Measurements from ENCODE around the gene PRKG1. TPM values are rescaled to one million over a fixed set of nuclear protein-coding genes. Genes with fewer than 3 reads are reported as not detected.

PRKG1 gene
- total RNA-seq, 1 experiment from 2014 or later: 10.4 TPM

GRCh38 chr10:52048051-52048450 is 973.8 kb downstream of the PRKG1 start:
- H3K27ac Mint-ChIP-seq: no peak overlapping the region
- H3K56ac ChIP-seq (ENCODE audit: insufficient read length, low read depth, low read length): no peak overlapping the region
- peaks cover 30 to 51% of the 10 kb centered on the region in 2 experiments for H3K4me1 Mint-ChIP-seq

More at GRCh38 chr10:52048051-52048450, 973.8 kb downstream of the PRKG1 start:
- Histone ChIP-seq H3T11ph (ENCODE audit: low read length) (no peak overlapping the region), H2AK5ac (ENCODE audit: insufficient read length, low read length) (no peak overlapping the region), H2BK15ac (ENCODE audit: low read depth, low read length) (no peak overlapping the region), H4K8ac (replicated peaks; ENCODE audit: insufficient read length, low read depth, low read length) (no peak overlapping the region), H3K23me2 (ENCODE audit: insufficient read length, low read depth, low read length, poor library complexity, severe bottlenecking) (no peaks in the 10 kb centered on the region), H2BK20ac (ENCODE audit: low read depth, low read length, poor library complexity, severe bottlenecking) (no peak overlapping the region), H3K14ac (ENCODE audit: insufficient read depth, low read length) (no peak overlapping the region), H4K5ac (ENCODE audit: insufficient read length, low read depth, low read length) (no peak overlapping the region), H3K18ac (ENCODE audit: insufficient read length, low read depth, low read length) (no peak overlapping the region), H3K27me3 (ENCODE audit: insufficient read depth, low read length) (no peaks in the 10 kb centered on the region), H3K79me2 (ENCODE audit: insufficient read depth, low read length) (no peaks in the 10 kb centered on the region), H2BK12ac (ENCODE audit: insufficient read length, low read depth, low read length) (no peak overlapping the region), H3K79me1 (ENCODE audit: insufficient read depth, low read depth, low read length, poor library complexity, severe bottlenecking) (peaks cover 4% of the 10 kb centered on the region), H3K23ac (ENCODE audit: insufficient read length, low read depth, low read length) (no peak overlapping the region), H4K91ac (ENCODE audit: insufficient read length, low read depth, low read length) (no peak overlapping the region), H3K9ac (ENCODE audit: extremely low read depth, insufficient read length, low read length) (no peak overlapping the region), H3K4ac (ENCODE audit: low read depth, low read length) (no peak overlapping the region), H3K4me1 (ENCODE audit: insufficient read depth, low read length) (peaks cover 8% of the 10 kb centered on the region; the same call in 1 of the 2 replicates), H2AFZ (ENCODE audit: low read length) (no peak overlapping the region), H3K4me2 (ENCODE audit: insufficient read depth, insufficient read length, low read length) (no peak overlapping the region), H2BK120ac (ENCODE audit: low read depth, low read length, poor library complexity, severe bottlenecking) (no peak overlapping the region), H3K9me3 (ENCODE audit: control insufficient read depth, low read depth, low read length) (no peaks in the 10 kb centered on the region), H3K27ac (ENCODE audit: insufficient read length, low read depth, low read length) (no peak overlapping the region), H4K20me1 (ENCODE audit: control insufficient read depth, insufficient read depth, insufficient read length) (no peaks in the 10 kb centered on the region), H2BK5ac (ENCODE audit: insufficient read length, low read length) (no peak overlapping the region)
- Mint-ChIP-seq H3K9me3 (no peaks in the 10 kb centered on the region), H3K4me3 (no peak overlapping the region), H3K36me3 (ENCODE audit: insufficient read depth in 1 of 3, low read depth in 3 of 3) (no peaks in the 10 kb centered on the region), H3K27me3 (ENCODE audit: low read depth) (no peaks in the 10 kb centered on the region)
- TF ChIP-seq CTCF (conservative IDR thresholded peaks at IDR 0.05): no peak
- no peak for DNase-seq

Measured in H9 (cell line).